ENCODE data around the gene UBR2. TPM values are rescaled to one million over a fixed set of nuclear protein-coding genes. Genes with fewer than 3 reads are reported as not detected.
A peak's percentile ranks its signal among the peaks of the same experiment; 100 is the strongest.
"Not testable (repeated sequence)": the region's sequence is repeated elsewhere in the genome, so short reads cannot be mapped to it uniquely, and the experiment has no call there.

Gene UBR2
- total and polyA plus RNA-seq, 9 donors: 10.2 to 29.2 (median 23.7) TPM

DNA sequence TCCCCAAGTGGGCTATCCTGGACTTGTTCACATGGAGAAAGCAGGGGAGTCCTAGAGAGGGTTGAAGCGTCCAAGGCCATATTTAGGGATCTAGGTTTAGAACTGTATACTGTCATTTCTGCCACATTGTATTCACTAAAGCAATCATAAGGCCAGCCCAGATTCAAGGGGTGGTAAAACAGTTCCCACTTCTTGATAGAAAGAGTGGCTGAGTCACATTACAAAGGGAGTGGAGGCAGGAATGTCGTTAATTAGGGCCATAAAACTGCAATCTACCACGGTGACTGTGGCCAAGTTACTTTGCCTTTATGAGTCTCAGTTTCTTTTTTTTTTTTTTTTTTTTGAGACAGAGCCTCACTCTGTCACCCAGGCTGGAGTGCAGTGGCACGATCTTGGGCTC lies 7.4 kb upstream of the UBR2 start:
- WGBS, 3 donors: 66 to 73% (median 68%) methylated on average over 4 of the region's 4 CpGs
- Histone ChIP-seq H3K4me1 (ENCODE audit: insufficient read depth) (no peaks in the 10 kb centered on the region), H3K36me3 (no peaks in the 10 kb centered on the region), H3K27ac (no peak overlapping the region), H3K4me3 (no peak overlapping the region), H3K9me3 (no peaks in the 10 kb centered on the region), H3K27me3 (no peaks in the 10 kb centered on the region)
- TF ChIP-seq, protein P1, sequence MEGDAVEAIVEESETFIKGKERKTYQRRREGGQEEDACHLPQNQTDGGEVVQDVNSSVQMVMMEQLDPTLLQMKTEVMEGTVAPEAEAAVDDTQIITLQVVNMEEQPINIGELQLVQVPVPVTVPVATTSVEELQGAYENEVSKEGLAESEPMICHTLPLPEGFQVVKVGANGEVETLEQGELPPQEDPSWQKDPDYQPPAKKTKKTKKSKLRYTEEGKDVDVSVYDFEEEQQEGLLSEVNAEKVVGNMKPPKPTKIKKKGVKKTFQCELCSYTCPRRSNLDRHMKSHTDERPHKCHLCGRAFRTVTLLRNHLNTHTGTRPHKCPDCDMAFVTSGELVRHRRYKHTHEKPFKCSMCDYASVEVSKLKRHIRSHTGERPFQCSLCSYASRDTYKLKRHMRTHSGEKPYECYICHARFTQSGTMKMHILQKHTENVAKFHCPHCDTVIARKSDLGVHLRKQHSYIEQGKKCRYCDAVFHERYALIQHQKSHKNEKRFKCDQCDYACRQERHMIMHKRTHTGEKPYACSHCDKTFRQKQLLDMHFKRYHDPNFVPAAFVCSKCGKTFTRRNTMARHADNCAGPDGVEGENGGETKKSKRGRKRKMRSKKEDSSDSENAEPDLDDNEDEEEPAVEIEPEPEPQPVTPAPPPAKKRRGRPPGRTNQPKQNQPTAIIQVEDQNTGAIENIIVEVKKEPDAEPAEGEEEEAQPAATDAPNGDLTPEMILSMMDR (IDR thresholded peaks at IDR 0.05): no peak
- TF ChIP-seq EP300 (IDR thresholded peaks at IDR 0.05): no peak
- TF ChIP-seq POLR2A (IDR thresholded peaks at IDR 0.05): no peak
- DNase-seq: no peak
- intact Hi-C loops (cut with DNase I): no loop called here

DNA sequence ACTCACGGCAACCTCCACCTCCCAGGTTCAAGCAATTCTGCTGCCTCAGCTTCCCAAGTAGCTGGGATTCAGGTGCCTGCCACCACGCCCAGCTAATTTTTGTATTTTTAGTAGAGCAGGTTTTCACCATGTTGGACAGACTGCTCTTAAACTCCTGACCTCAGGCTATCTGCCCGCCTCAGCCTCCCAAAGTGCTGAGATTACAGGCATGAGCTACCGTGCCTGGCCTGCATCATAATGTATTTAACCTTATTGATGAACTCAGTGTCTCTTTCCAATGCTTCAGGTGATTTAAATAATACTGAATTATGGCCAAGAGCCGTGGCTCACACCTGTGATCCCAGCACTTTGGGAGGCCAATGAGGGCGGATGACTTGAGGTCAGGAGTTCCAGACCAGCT lies 4.6 kb upstream of the UBR2 start:
- DNase-seq; H3K36me3 ChIP-seq; H3K9me3 ChIP-seq; H3K4me1 ChIP-seq (ENCODE audit: insufficient read depth); intact Hi-C loops (cut with DNase I); H3K27ac ChIP-seq; H3K27me3 ChIP-seq; H3K4me3 ChIP-seq: not testable (repeated sequence)
- WGBS, 3 donors: 82 to 85% (median 85%) methylated on average over 6 of the region's 6 CpGs

DNA sequence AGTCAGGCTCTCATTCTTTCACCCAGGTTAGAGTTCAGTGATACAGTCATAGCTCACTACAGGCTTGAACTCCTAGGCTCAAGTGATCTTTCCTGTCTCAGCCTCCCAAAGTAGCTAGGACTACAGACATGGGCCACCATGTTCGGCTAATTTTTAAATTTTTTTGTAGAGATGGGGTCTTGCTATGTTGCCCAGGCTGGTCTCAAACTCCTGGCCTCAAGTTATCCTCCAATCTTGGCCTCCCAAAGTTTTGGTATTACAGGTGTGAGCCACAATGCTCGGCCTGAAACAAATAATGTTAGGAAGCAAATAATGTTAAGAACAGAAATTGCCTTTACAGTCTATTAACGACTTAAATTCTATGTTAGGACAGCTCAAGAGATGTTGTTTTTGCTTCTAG lies 1.8 kb upstream of the UBR2 start:
- WGBS, 3 donors: 68 to 87% (median 73%) methylated on average over 3 of the region's 3 CpGs
- Histone ChIP-seq H3K27ac (no peak overlapping the region), H3K36me3 (no peaks in the 10 kb centered on the region), H3K4me3 (no peak overlapping the region), H3K9me3 (no peaks in the 10 kb centered on the region), H3K27me3 (no peaks in the 10 kb centered on the region), H3K4me1 (ENCODE audit: insufficient read depth) (no peaks in the 10 kb centered on the region)
- no peak for DNase-seq
- intact Hi-C loops (cut with DNase I): no loop called here
- no peak for TF ChIP-seq EP300 (IDR thresholded peaks at IDR 0.05)
- TF ChIP-seq POLR2A (IDR thresholded peaks at IDR 0.05): no peak
- TF ChIP-seq, protein P1 (IDR thresholded peaks at IDR 0.05): no peak

DNA sequence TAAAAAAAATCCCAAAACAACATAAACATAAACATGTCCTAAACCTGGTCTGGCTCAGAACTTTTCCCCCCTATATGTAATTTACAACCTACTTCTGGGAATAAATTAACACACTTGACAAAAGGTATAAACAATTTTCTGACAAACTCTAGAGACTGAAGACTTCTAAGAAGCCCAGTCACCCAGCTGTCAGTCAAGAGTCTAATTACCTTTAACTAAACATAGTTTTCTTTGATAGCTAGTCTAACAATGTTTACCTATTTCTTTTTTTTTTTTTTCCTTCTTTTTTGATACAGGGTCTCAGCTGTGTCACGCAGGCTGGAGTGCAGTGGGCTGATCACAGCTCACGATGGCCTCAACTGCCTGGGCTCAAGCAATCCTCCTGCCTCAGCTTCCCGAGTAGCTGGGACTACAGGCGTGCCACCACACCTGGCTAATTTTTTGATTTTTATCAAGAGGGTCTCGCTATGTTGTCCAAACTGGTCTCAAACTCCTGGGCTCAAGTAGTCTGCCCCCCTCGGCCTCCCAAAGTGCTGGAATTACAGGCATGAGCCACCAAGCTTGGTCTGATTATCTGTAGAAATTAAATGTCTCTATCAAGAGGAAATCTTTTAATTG lies 932 bp upstream of the UBR2 start:
- Histone ChIP-seq H3K4me1 (ENCODE audit: insufficient read depth) (peaks cover 1% of the 10 kb centered on the region), H3K4me3 (no peak overlapping the region), H3K36me3 (no peaks in the 10 kb centered on the region), H3K27me3 (no peaks in the 10 kb centered on the region), H3K9me3 (no peaks in the 10 kb centered on the region), H3K27ac (no peak overlapping the region)
- 71 to 80% (median 74%) methylated on average over 6 of the region's 6 CpGs for WGBS, 3 donors
- no peak for DNase-seq
- intact Hi-C loops (cut with DNase I): no loop called here
- TF ChIP-seq EP300 (IDR thresholded peaks at IDR 0.05): no peak
- TF ChIP-seq, protein P1 (IDR thresholded peaks at IDR 0.05): no peak
- TF ChIP-seq POLR2A (IDR thresholded peaks at IDR 0.05): no peak

DNA sequence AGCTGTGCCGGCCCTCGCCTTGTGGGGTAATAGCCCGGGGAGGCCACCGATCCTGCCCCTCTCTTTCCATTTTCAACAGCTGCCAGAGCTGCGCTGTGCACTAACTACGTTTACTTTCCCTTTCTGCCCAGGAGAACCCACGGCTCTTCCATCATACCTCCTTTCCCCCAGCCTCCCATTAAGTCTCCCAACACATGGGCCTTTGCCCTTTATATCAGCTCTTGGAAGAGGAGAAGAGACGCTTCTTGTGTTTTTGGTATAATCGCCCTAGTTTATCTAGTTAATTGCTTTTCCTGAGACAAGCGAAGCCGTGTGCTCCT lies 637 bp downstream of the UBR2 start:
- intact Hi-C loops (cut with DNase I): no loop called here
- 1 to 2% (median 1%) methylated on average over 11 of the region's 11 CpGs for WGBS, 3 donors
- no peaks in the 10 kb centered on the region for H3K36me3 ChIP-seq
- peak overlapping the region; percentile 84 to 88 for H3K27ac ChIP-seq
- TF ChIP-seq POLR2A (IDR thresholded peaks at IDR 0.05) (no peak), EP300 (IDR thresholded peaks at IDR 0.05) (no peak)
- TF ChIP-seq, protein P1 (IDR thresholded peaks at IDR 0.05): no peak
- peaks cover 1% of the 10 kb centered on the region for H3K4me1 ChIP-seq (ENCODE audit: insufficient read depth)
- no peaks in the 10 kb centered on the region for H3K9me3 ChIP-seq
- no peaks in the 10 kb centered on the region for H3K27me3 ChIP-seq
- DNase-seq: no peak
- H3K4me3 ChIP-seq: peak overlapping the region; percentile 92

Data from ovary (tissue), 9 donors.